H9 (cell line): ENCODE results near the gene GBP2. TPM values are rescaled to one million over a fixed set of nuclear protein-coding genes. Genes with fewer than 3 reads are reported as not detected.

Source experiments
- DNase-seq: peaks from one replicate; pipeline ENCODE4 v3.0.0-alpha.2; 2017
- H2AFZ ChIP-seq: one replicate; pipeline ENCODE4 v1.6.1; 2013; ENCODE audit warnings: mild to moderate bottlenecking, low read length, control low read depth, moderate library complexity
- H2AK5ac ChIP-seq: 2 replicates; pipeline ENCODE4 v1.6.1; 2013; ENCODE audit warnings: low read length, control low read depth, mixed read lengths; ENCODE audit not compliant: insufficient read length
- H2BK120ac ChIP-seq: one replicate; pipeline ENCODE4 v1.6.1; 2013; ENCODE audit warnings: low read depth, mild to moderate bottlenecking, low read length, control low read depth, inconsistent platforms; ENCODE audit not compliant: poor library complexity, severe bottlenecking
- H2BK12ac ChIP-seq: 2 replicates; pipeline ENCODE4 v1.6.1; 2013; ENCODE audit warnings: low read length, control low read depth, mixed read lengths, low read depth; ENCODE audit not compliant: insufficient read length
- H2BK15ac ChIP-seq: 2 replicates; pipeline ENCODE4 v1.6.1; 2013; ENCODE audit warnings: low read depth, low read length, control low read depth
- H2BK20ac ChIP-seq: one replicate; pipeline ENCODE4 v1.6.1; 2013; ENCODE audit warnings: low read depth, mild to moderate bottlenecking, low read length, control low read depth, inconsistent platforms; ENCODE audit not compliant: poor library complexity, severe bottlenecking
- H2BK5ac ChIP-seq: 2 replicates; pipeline ENCODE4 v1.6.1; 2013; ENCODE audit warnings: low read length, control low read depth, mixed read lengths; ENCODE audit not compliant: insufficient read length
- H3K14ac ChIP-seq: 2 replicates; pipeline ENCODE4 v1.6.1; 2013; ENCODE audit warnings: low read length, control low read depth; ENCODE audit not compliant: insufficient read depth
- H3K18ac ChIP-seq: 2 replicates; pipeline ENCODE4 v1.6.1; 2013; ENCODE audit warnings: low read depth, mild to moderate bottlenecking, mixed read lengths, low read length, control low read depth; ENCODE audit not compliant: insufficient read length
- H3K23ac ChIP-seq: 2 replicates; pipeline ENCODE4 v1.6.1; 2013; ENCODE audit warnings: low read length, control low read depth, mixed read lengths, low read depth; ENCODE audit not compliant: insufficient read length
- H3K23me2 ChIP-seq: 2 replicates; pipeline ENCODE4 v1.6.1; 2013; ENCODE audit warnings: low read depth, mild to moderate bottlenecking, mixed read lengths, low read length, control low read depth; ENCODE audit not compliant: insufficient read length, poor library complexity, severe bottlenecking
- H3K27ac ChIP-seq: 2 replicates; pipeline ENCODE4 v1.5.1; 2013; ENCODE audit warnings: low read length, control low read depth, mixed read lengths, low read depth; ENCODE audit not compliant: insufficient read length
- H3K27me3 ChIP-seq: 2 replicates; pipeline ENCODE4 v1.6.1; 2013; ENCODE audit warnings: low read length, control low read depth, inconsistent platforms; ENCODE audit not compliant: insufficient read depth
- H3K4ac ChIP-seq: 2 replicates; pipeline ENCODE4 v1.6.1; 2013; ENCODE audit warnings: low read depth, mild to moderate bottlenecking, control low read depth, inconsistent platforms, low read length, moderate library complexity
- H3K4me1 ChIP-seq: 2 replicates; pipeline ENCODE4 v1.6.1; 2013; ENCODE audit warnings: low read length, control low read depth, inconsistent platforms; ENCODE audit not compliant: insufficient read depth
- H3K4me2 ChIP-seq: 2 replicates; pipeline ENCODE4 v1.6.1; 2013; ENCODE audit warnings: low read length, control low read depth, mixed read lengths; ENCODE audit not compliant: insufficient read length, insufficient read depth
- H3K56ac ChIP-seq: 2 replicates; pipeline ENCODE4 v1.6.1; 2013; ENCODE audit warnings: low read depth, mild to moderate bottlenecking, mixed read lengths, low read length, control low read depth; ENCODE audit not compliant: insufficient read length
- H3K79me1 ChIP-seq: 2 replicates; pipeline ENCODE4 v1.6.1; 2013; ENCODE audit warnings: low read depth, mild to moderate bottlenecking, moderate library complexity, low read length, control low read depth, inconsistent platforms; ENCODE audit not compliant: insufficient read depth, poor library complexity, severe bottlenecking
- H3K79me2 ChIP-seq: 2 replicates; pipeline ENCODE4 v1.6.1; 2013; ENCODE audit warnings: low read length, control low read depth, inconsistent platforms; ENCODE audit not compliant: insufficient read depth
- H3K9ac ChIP-seq: 2 replicates; pipeline ENCODE4 v1.6.1; 2013; ENCODE audit warnings: low read length, control low read depth, mixed read lengths; ENCODE audit not compliant: insufficient read length; ENCODE audit errors: extremely low read depth
- H3K9me3 ChIP-seq: one replicate; pipeline ENCODE4 v1.6.1; 2013; ENCODE audit warnings: low read depth, low read length, inconsistent platforms; ENCODE audit not compliant: control insufficient read depth
- H3T11ph ChIP-seq: one replicate; pipeline ENCODE4 v1.6.1; 2013; ENCODE audit warnings: mild to moderate bottlenecking, low read length, control low read depth, inconsistent platforms
- H4K20me1 ChIP-seq: one replicate; pipeline ENCODE4 v1.6.1; 2013; ENCODE audit not compliant: control insufficient read depth, insufficient read length, insufficient read depth
- H4K5ac ChIP-seq: 2 replicates; pipeline ENCODE4 v1.6.1; 2013; ENCODE audit warnings: low read depth, mild to moderate bottlenecking, mixed read lengths, low read length, control low read depth; ENCODE audit not compliant: insufficient read length
- H4K8ac ChIP-seq: replicated peaks from 2 replicates; pipeline ENCODE4 v1.6.1; 2013; ENCODE audit warnings: low read length, control low read depth, mixed read lengths, low read depth; ENCODE audit not compliant: insufficient read length
- H4K91ac ChIP-seq: 2 replicates; pipeline ENCODE4 v1.6.1; 2013; ENCODE audit warnings: low read depth, mild to moderate bottlenecking, moderate library complexity, mixed read lengths, low read length, control low read depth; ENCODE audit not compliant: insufficient read length
- H3K27ac Mint-ChIP-seq, 3 experiments: 2 replicates in 2 of 3; 3 replicates in 1 of 3; pipeline ENCODE4 v1.8.0; 2020 to 2021; ENCODE audit warnings: mixed read lengths in 3 of 3, mild to moderate bottlenecking in 1 of 3, moderate library complexity in 1 of 3
- H3K27me3 Mint-ChIP-seq: 2 replicates; pipeline ENCODE4 v1.8.0; 2021; ENCODE audit warnings: low read depth, mild to moderate bottlenecking, moderate library complexity, mixed read lengths
- H3K36me3 Mint-ChIP-seq, 3 experiments: 2 replicates in 2 of 3; 3 replicates in 1 of 3; pipeline ENCODE4 v1.8.0; 2020 to 2021; ENCODE audit warnings: low read depth in 3 of 3, mixed read lengths in 3 of 3; ENCODE audit not compliant: insufficient read depth in 1 of 3
- H3K4me1 Mint-ChIP-seq, 2 experiments: 2 replicates each; pipeline ENCODE4 v1.8.0; 2020; ENCODE audit warnings: mixed read lengths in 2 of 2
- H3K4me3 Mint-ChIP-seq, 2 experiments: 2 replicates in 1 of 2; 3 replicates in 1 of 2; pipeline ENCODE4 v1.8.0; 2020 to 2021; ENCODE audit warnings: mild to moderate bottlenecking in 2 of 2, mixed read lengths in 2 of 2, moderate library complexity in 1 of 2
- H3K9me3 Mint-ChIP-seq, 2 experiments: 2 replicates in 1 of 2; 3 replicates in 1 of 2; pipeline ENCODE4 v1.8.0; 2020; ENCODE audit warnings: mild to moderate bottlenecking in 2 of 2, mixed read lengths in 2 of 2, moderate library complexity in 1 of 2
- WGBS: extraction: QIAGEN DNeasy Blood & Tissue Kit; methylation state at CpG from one replicate; pipeline ENCODE4 v1.1.7; 2013; ENCODE audit warnings: missing lambda C conversion rate, low lambda C conversion rate, mixed read lengths; ENCODE audit not compliant: insufficient read length; ENCODE audit errors: extremely low coverage; 5-methylcytosine and 5-hydroxymethylcytosine counted together
- total RNA-seq: library from RNA; stranded (reverse); gene quantifications from 2 replicates; pipeline ENCODE4 v1.2.1, GENCODE V29; 2021
- TF ChIP-seq, protein P1 (sequence below): fragments of 200-600 bp; sonication (generic); conservative IDR thresholded peaks from 3 replicates; pipeline ENCODE4 v1.8.0; 2021; ENCODE audit warnings: antibody characterized with exemption, mild to moderate bottlenecking

The GBP2 gene
- total RNA-seq, 1 experiment from 2014 or later = not detected

DNA sequence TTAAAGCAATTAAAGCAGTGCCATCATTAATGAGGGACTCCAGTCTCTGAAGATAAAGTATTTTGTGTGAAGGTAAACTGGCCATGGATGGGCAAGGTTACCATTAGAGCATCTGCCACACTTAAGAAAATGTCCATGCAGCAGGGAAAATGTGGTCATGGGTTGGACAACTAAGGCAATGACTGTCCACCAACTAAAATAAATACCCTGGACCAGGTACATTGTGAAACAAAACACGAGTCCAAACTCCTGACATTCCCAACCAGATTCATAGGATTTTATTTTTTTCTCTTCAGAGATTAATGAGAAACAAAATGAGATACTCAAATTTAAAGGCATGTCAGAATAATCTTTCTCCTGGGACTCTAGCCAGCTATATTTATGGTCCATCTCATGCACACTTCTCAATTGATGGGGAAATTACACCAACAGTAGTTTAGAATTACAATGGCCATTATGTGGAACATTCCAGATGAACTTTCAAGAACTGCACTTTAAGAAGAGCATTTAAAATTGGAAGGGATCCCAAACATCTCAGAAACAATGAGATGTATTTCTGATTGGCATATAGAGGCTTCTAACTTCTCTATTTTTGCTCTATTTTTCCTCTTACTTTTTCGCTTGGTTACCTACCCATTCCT is 41.8 kb upstream of the GBP2 start:
- no peak overlapping the region for H4K5ac ChIP-seq
- H3K4me1 ChIP-seq = no peaks in the 10 kb centered on the region
- no peak overlapping the region for H2BK120ac ChIP-seq
- no peaks in the 10 kb centered on the region for H4K20me1 ChIP-seq
- H2BK15ac ChIP-seq = no peak overlapping the region
- Mint-ChIP-seq H3K4me3 (no peak overlapping the region), H3K27me3 (no peaks in the 10 kb centered on the region; the same call in 1 of the 2 replicates), H3K27ac (no peak overlapping the region), H3K36me3 (no peaks in the 10 kb centered on the region), H3K9me3 (no peaks in the 10 kb centered on the region), H3K4me1 (no peaks in the 10 kb centered on the region)
- no peak overlapping the region for H2BK20ac ChIP-seq
- H3K23ac ChIP-seq = no peak overlapping the region
- H3K23me2 ChIP-seq = no peaks in the 10 kb centered on the region
- no peak overlapping the region for H3K56ac ChIP-seq
- no peak overlapping the region for H3K4me2 ChIP-seq
- no peak overlapping the region for H3K18ac ChIP-seq
- no peak for DNase-seq
- H3K79me1 ChIP-seq = no peaks in the 10 kb centered on the region
- H2BK5ac ChIP-seq = no peak overlapping the region
- H4K91ac ChIP-seq = no peak overlapping the region
- H2AK5ac ChIP-seq = no peak overlapping the region
- no peak overlapping the region for H2BK12ac ChIP-seq
- no peaks in the 10 kb centered on the region for H3K9me3 ChIP-seq
- no peak overlapping the region for H3T11ph ChIP-seq
- TF ChIP-seq, protein P1, sequence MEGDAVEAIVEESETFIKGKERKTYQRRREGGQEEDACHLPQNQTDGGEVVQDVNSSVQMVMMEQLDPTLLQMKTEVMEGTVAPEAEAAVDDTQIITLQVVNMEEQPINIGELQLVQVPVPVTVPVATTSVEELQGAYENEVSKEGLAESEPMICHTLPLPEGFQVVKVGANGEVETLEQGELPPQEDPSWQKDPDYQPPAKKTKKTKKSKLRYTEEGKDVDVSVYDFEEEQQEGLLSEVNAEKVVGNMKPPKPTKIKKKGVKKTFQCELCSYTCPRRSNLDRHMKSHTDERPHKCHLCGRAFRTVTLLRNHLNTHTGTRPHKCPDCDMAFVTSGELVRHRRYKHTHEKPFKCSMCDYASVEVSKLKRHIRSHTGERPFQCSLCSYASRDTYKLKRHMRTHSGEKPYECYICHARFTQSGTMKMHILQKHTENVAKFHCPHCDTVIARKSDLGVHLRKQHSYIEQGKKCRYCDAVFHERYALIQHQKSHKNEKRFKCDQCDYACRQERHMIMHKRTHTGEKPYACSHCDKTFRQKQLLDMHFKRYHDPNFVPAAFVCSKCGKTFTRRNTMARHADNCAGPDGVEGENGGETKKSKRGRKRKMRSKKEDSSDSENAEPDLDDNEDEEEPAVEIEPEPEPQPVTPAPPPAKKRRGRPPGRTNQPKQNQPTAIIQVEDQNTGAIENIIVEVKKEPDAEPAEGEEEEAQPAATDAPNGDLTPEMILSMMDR = no peak
- H3K79me2 ChIP-seq = no peaks in the 10 kb centered on the region
- H3K27me3 ChIP-seq = no peaks in the 10 kb centered on the region
- H4K8ac ChIP-seq = no peak overlapping the region
- H3K9ac ChIP-seq = no peak overlapping the region
- H3K14ac ChIP-seq = no peak overlapping the region
- H3K4ac ChIP-seq = no peak overlapping the region
- H2AFZ ChIP-seq = no peak overlapping the region
- no CpG with 5 or more reads among the region's 2 CpGs for WGBS
- no peak overlapping the region for H3K27ac ChIP-seq
